HL-60 (cell line): Measurements from ENCODE around the gene ST6GALNAC3.

ENCODE experiments used
- CTCF ChIP-seq: IDR thresholded peaks from one replicate; pipeline ENCODE4 v1.5.1; 2011; ENCODE audit warnings: low read length, control low read depth, inconsistent platforms; ENCODE audit not compliant: insufficient read depth
- GABPA ChIP-seq: IDR thresholded peaks from 2 replicates; pipeline ENCODE4 v1.6.1; 2012; ENCODE audit warnings: low read depth
- POLR2AphosphoS5 ChIP-seq: IDR thresholded peaks from 2 replicates; pipeline ENCODE4 v1.6.1; 2012; ENCODE audit warnings: low read depth
- REST ChIP-seq: IDR thresholded peaks from 2 replicates; pipeline ENCODE4 v1.6.1; 2012; ENCODE audit warnings: low read depth; ENCODE audit not compliant: insufficient replicate concordance
- SPI1 ChIP-seq: IDR thresholded peaks from 2 replicates; pipeline ENCODE4 v1.6.1; 2012; ENCODE audit warnings: low read depth, mild to moderate bottlenecking, borderline replicate concordance

DNA sequence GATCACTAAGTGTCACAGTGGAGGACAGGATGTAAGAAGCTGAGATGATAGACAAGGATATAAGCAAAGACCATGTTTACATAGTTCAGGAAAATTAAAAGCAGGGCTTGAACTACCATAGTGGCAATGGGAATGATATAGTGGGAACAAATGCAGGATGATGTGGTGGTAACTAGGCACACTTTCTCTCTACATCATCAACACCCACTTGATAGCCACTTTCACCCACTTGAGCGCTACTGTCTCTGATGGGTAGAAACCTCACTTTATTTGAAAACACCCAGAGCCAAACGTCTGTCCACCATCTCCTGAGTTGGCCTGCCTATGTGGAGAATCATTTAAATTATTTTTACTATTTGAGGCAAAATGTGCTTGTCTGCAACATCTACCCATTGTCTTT is 487.7 kb downstream of the ST6GALNAC3 start:
- no peak for TF ChIP-seq CTCF
- no peak for TF ChIP-seq SPI1
- TF ChIP-seq REST, result no peak
- TF ChIP-seq POLR2AphosphoS5, result no peak
- TF ChIP-seq GABPA, result no peak
